ENCODE measurements around the gene PFKFB2. TPM values are rescaled to one million over a fixed set of nuclear protein-coding genes. Genes with fewer than 3 reads are reported as not detected.

Gene PFKFB2
- total RNA-seq, 2 donors from 2014 or later: 5.6 to 6.1 TPM

GRCh38 chr1:207085887-207086286 lies 32.8 kb downstream of the PFKFB2 start:
- no peaks in the 10 kb centered on the region for H3K36me3 ChIP-seq
- H3K9me3 ChIP-seq: no peaks in the 10 kb centered on the region
- 62% methylated on average over 3 of the region's 3 CpGs for WGBS
- TF ChIP-seq POLR2A (IDR thresholded peaks at IDR 0.05): no peak
- no peak for TF ChIP-seq POLR2AphosphoS5 (IDR thresholded peaks at IDR 0.05)
- TF ChIP-seq CTCF (IDR thresholded peaks at IDR 0.05): no peak
- intact Hi-C loops (cut with DNase I): no loop called here
- H3K4me1 ChIP-seq (replicated peaks): no peaks in the 10 kb centered on the region
- H3K27me3 ChIP-seq (replicated peaks; ENCODE audit: insufficient read depth): no peaks in the 10 kb centered on the region
- no peak overlapping the region for H3K27ac ChIP-seq
- DNase-seq (ENCODE audit: low spot score): no peak
- no peak overlapping the region for H3K4me3 ChIP-seq

- Histone ChIP-seq H3K4me3 (no peak overlapping the region), H3K27ac (no peak overlapping the region)
- intact Hi-C loops (cut with DNase I): no loop called here
Observed at GRCh38 chr1:207088161-207088560, 35.1 kb downstream of the PFKFB2 start.

GRCh38 chr1:207088701-207089626 lies 35.9 kb downstream of the PFKFB2 start, which contains the start of gene C4BPB:
TSS of gene C4BPB (plus strand) at chr1:207088860. CDS start at chr1:207089532, 672 bp downstream.
- H3K27ac ChIP-seq: no peak within 1 kb of the TSS
- intact Hi-C loops (cut with DNase I): no loop called here
- TF ChIP-seq CTCF (IDR thresholded peaks at IDR 0.05): no peak

More at GRCh38 chr1:207088161-207088560, 35.1 kb downstream of the PFKFB2 start:
- 75% methylated on average over 2 of the region's 2 CpGs for WGBS
- H3K9me3 ChIP-seq: no peaks in the 10 kb centered on the region
- no peak for DNase-seq (ENCODE audit: low spot score)
- H3K36me3 ChIP-seq: no peaks in the 10 kb centered on the region
- TF ChIP-seq POLR2A (IDR thresholded peaks at IDR 0.05) (no peak), CTCF (IDR thresholded peaks at IDR 0.05) (no peak), POLR2AphosphoS5 (IDR thresholded peaks at IDR 0.05) (no peak)
- H3K27me3 ChIP-seq (replicated peaks; ENCODE audit: insufficient read depth): no peaks in the 10 kb centered on the region
- H3K4me1 ChIP-seq (replicated peaks): no peaks in the 10 kb centered on the region

GRCh38 chr1:207089627-207090355 lies 36.7 kb downstream of the PFKFB2 start:
- Histone ChIP-seq H3K36me3 (no peaks in the 10 kb centered on the region), H3K27ac (no peak overlapping the region), H3K9me3 (no peaks in the 10 kb centered on the region), H3K4me1 (replicated peaks) (no peaks in the 10 kb centered on the region), H3K4me3 (no peak overlapping the region), H3K27me3 (replicated peaks; ENCODE audit: insufficient read depth) (no peaks in the 10 kb centered on the region)
- TF ChIP-seq CTCF (IDR thresholded peaks at IDR 0.05) (no peak), POLR2A (IDR thresholded peaks at IDR 0.05) (no peak), POLR2AphosphoS5 (IDR thresholded peaks at IDR 0.05) (no peak)
- no peak for DNase-seq (ENCODE audit: low spot score)
- intact Hi-C loops (cut with DNase I): no loop called here
- WGBS: 94% methylated on average over 17 of the region's 17 CpGs

More at GRCh38 chr1:207088701-207089626, 35.9 kb downstream of the PFKFB2 start, which contains the start of gene C4BPB:
- H3K36me3 ChIP-seq: no peaks in the 10 kb centered on the region
- H3K4me1 ChIP-seq (replicated peaks): no peaks in the 10 kb centered on the region
- no peak within 1 kb of the TSS for H3K4me3 ChIP-seq
- H3K27me3 ChIP-seq (replicated peaks; ENCODE audit: insufficient read depth): no peaks in the 10 kb centered on the region
- no peak for DNase-seq (ENCODE audit: low spot score)
- WGBS: 78% methylated on average over 9 of the region's 9 CpGs
- no peaks in the 10 kb centered on the region for H3K9me3 ChIP-seq
